Stomach (tissue), 9 donors: Measurements from ENCODE around the gene HCRT. TPM values are rescaled to one million over a fixed set of nuclear protein-coding genes. Genes with fewer than 3 reads are reported as not detected.

Experiments
- DNase-seq, 2 donors: peaks; one replicate each; pipeline versions ENCODE4 v3.0.0 to v3.0.0-alpha.2; 2013 to 2019
- H3K27ac ChIP-seq, 5 donors: fragments of 200-600 bp in 4 of 5; sonication (generic) in 4 of 5; one replicate each; pipeline ENCODE4 v1.5.1; 2013 to 2019; ENCODE audit warnings: mild to moderate bottlenecking in 1 of 5, moderate library complexity in 1 of 5
- H3K27me3 ChIP-seq, 3 donors: fragments of 200-600 bp; sonication (generic); one replicate each; pipeline ENCODE4 v1.5.1; 2017 to 2019; ENCODE audit warnings: mixed run types in 1 of 3
- H3K36me3 ChIP-seq, 4 donors: fragments of 200-600 bp; sonication (generic); 1 replicate in 3 of 4; 2 replicates in 1 of 4; pipeline ENCODE4 v1.5.1; 2016 to 2019
- H3K4me1 ChIP-seq, 4 donors: fragments of 200-600 bp; sonication (generic); one replicate each; pipeline ENCODE4 v1.5.1; 2016 to 2019
- H3K4me3 ChIP-seq, 4 donors: fragments of 200-600 bp; sonication (generic) in 3 of 4; one replicate each; pipeline ENCODE4 v1.5.1; 2016 to 2019; ENCODE audit warnings: mild to moderate bottlenecking in 1 of 4
- H3K9me3 ChIP-seq, 4 donors: fragments of 200-600 bp; sonication (generic); one replicate each; pipeline ENCODE4 v1.5.1; 2016 to 2019
- CTCF ChIP-seq, 7 experiments: fragments of 450-650 bp in 4 of 7; fragments of 200-600 bp in 3 of 7; sonication (generic) in 3 of 7; IDR thresholded peaks; one replicate each; pipeline ENCODE4 v1.5.1; 2016 to 2019; ENCODE audit warnings: antibody characterized with exemption in 7 of 7, control low read depth in 2 of 7, mild to moderate bottlenecking in 1 of 7
- EP300 ChIP-seq: sonication (generic); formaldehyde crosslinking; IDR thresholded peaks from one replicate; pipeline ENCODE4 v1.6.1; 2017; ENCODE audit warnings: antibody characterized with exemption
- POLR2A ChIP-seq, 4 donors: fragments of 450-650 bp; IDR thresholded peaks; one replicate each; pipeline ENCODE4 v1.6.1; 2016; ENCODE audit warnings: antibody characterized with exemption in 4 of 4, control low read depth in 2 of 4, mild to moderate bottlenecking in 1 of 4, moderate library complexity in 1 of 4
- POLR2AphosphoS5 ChIP-seq, 3 donors: sonication (generic); formaldehyde crosslinking; IDR thresholded peaks; one replicate each; pipeline ENCODE4 v1.6.1; 2016; ENCODE audit warnings: antibody characterized with exemption in 3 of 3
- WGBS, 5 donors: extraction: QIAGEN DNeasy Blood & Tissue Kit in 3 of 5; methylation state at CpG; one replicate each; pipeline versions ENCODE4 v1.1.5 to v1.1.7; 2013 to 2018; 5-methylcytosine and 5-hydroxymethylcytosine counted together
- intact Hi-C: fragments of 100-400 bp; cut with DNase I; formaldehyde crosslinking; loops from one replicate; pipeline ENCODE4 v1.15.1; 2023; ENCODE audit warnings: low total_unique reads
- polyA plus RNA-seq, 3 donors: library from polyadenylated mRNA; stranded (reverse); fragments of 200-250 nt; gene quantifications; one replicate each; pipeline ENCODE4 v1.2.3, GENCODE V29; 2013
- total RNA-seq, 5 donors: library from RNA; depleted of rRNA; stranded (reverse); fragments of >200 nt; gene quantifications; one replicate each; pipeline versions ENCODE4 v1.1.0 to v1.2.3, GENCODE V29; 2014 to 2016
- donor health status: healthy with polysubstance abuse.
- donor health status: Bipolar disorder and iron deficiency.
- donor health status: healthy.

The HCRT gene
- total and polyA plus RNA-seq, 8 donors: not detected

GRCh38 chr17:42193969-42194899 is 9.0 kb upstream of the HCRT start, which contains the start of gene GHDC:
TSS of gene GHDC (minus strand) at chr17:42194494. CDS start at chr17:42193581, 913 bp downstream.
- H3K36me3 ChIP-seq: peaks cover 0 to 31% (median 17%) of the 10 kb centered on the region in 4 donors
- TF ChIP-seq EP300 (no peak), CTCF (IDR thresholded peaks at IDR 0.05) (peak in 1 of 7 experiments; percentile 26), POLR2AphosphoS5 (IDR thresholded peaks at IDR 0.05) (peak in 1 of 3 donors; percentile 66), POLR2A (IDR thresholded peaks at IDR 0.05) (no peak)
- no peaks in the 10 kb centered on the region for H3K9me3 ChIP-seq
- H3K4me3 ChIP-seq: peak within 1 kb of the TSS; percentile 55 to 78 (median 70)
- peak within 1 kb of the TSS; percentile 86 to 89 (median 87) for H3K27ac ChIP-seq
- intact Hi-C loops: no loop called here
- DNase-seq: peak; percentile 86 to 95
- H3K27me3 ChIP-seq: no peaks in the 10 kb centered on the region
- peaks cover 14 to 27% (median 22%) of the 10 kb centered on the region in 4 donors for H3K4me1 ChIP-seq
- 17 to 24% (median 20%) methylated on average over 21 to 24 of the region's 24 CpGs for WGBS, 5 donors

GRCh38 chr17:42193216-42193968 is 8.1 kb upstream of the HCRT start:
- H3K27me3 ChIP-seq: no peaks in the 10 kb centered on the region
- whole genome bisulfite sequencing, 5 donors: 73 to 80% (median 78%) methylated on average over 10 to 12 of the region's 12 CpGs
- H3K36me3 ChIP-seq: peaks cover 0 to 25% (median 17%) of the 10 kb centered on the region in 4 donors
- TF ChIP-seq POLR2A (IDR thresholded peaks at IDR 0.05) (no peak), POLR2AphosphoS5 (IDR thresholded peaks at IDR 0.05) (no peak), EP300 (no peak), CTCF (IDR thresholded peaks at IDR 0.05) (no peak)
- H3K27ac ChIP-seq: peak overlapping the region; percentile 86 to 89 (median 87)
- peak overlapping the region; percentile 55 to 78 (median 70) for H3K4me3 ChIP-seq
- no peak for DNase-seq
- no peaks in the 10 kb centered on the region for H3K9me3 ChIP-seq
- intact Hi-C loops: no loop called here
- peaks cover 14 to 27% (median 22%) of the 10 kb centered on the region in 4 donors for H3K4me1 ChIP-seq

- peak overlapping the region in 1 of 4 donors; percentile 65 for H3K4me3 ChIP-seq
- H3K4me1 ChIP-seq: peaks cover 14 to 27% (median 22%) of the 10 kb centered on the region in 4 donors
- no peaks in the 10 kb centered on the region for H3K27me3 ChIP-seq
- intact Hi-C loops: no loop called here
- H3K9me3 ChIP-seq: no peaks in the 10 kb centered on the region
- no peak overlapping the region for H3K27ac ChIP-seq
- 89 to 95% (median 93%) methylated on average over 21 to 23 of the region's 23 CpGs for WGBS, 5 donors
- no peak for DNase-seq
- peaks cover 0 to 25% (median 17%) of the 10 kb centered on the region in 4 donors for H3K36me3 ChIP-seq
- TF ChIP-seq EP300 (no peak), CTCF (IDR thresholded peaks at IDR 0.05) (no peak), POLR2A (IDR thresholded peaks at IDR 0.05) (no peak), POLR2AphosphoS5 (IDR thresholded peaks at IDR 0.05) (no peak)
These were observed 7.2 kb upstream of the HCRT start for GRCh38 chr17:42192189-42193126.
